IMR-90 (cell line): ENCODE measurements around the gene MTMR6. TPM values are rescaled to one million over a fixed set of nuclear protein-coding genes. Genes with fewer than 3 reads are reported as not detected.

Source experiments
- ATAC-seq: fragments of 200-7000 bp; cut with Tn5 transposase; 2 replicates; pipeline ENCODE4 v1.9.1; 2020; ENCODE audit warnings: low read depth, mild to moderate bottlenecking, moderate library complexity
- BruUV-seq: library from RNA; stranded (reverse); fragments of 400-500 nt; replicated peaks from 2 replicates; lab custom pipeline; 2021; lab: Mats Ljungman, UMichigan
- CTCF ChIA-PET: fragments of 300-600 bp; formaldehyde crosslinking; extraction: SDS; loops from one replicate; lab custom pipeline; 2021; ENCODE audit warnings: antibody characterized with exemption; lab: Yijun Ruan, JAX
- POLR2A ChIA-PET: fragments of 300-600 bp; sonication (Branson Sonifier 250); formaldehyde crosslinking; loops from one replicate; lab custom pipeline; 2022; ENCODE audit warnings: antibody characterized with exemption; ENCODE audit not compliant: unreplicated experiment; lab: Charles Lee
- DNase-seq: peaks from one replicate; pipeline ENCODE4 v3.0.0; 2013
- H2AFZ ChIP-seq: replicated peaks from 2 replicates; pipeline ENCODE3; 2013; ENCODE audit warnings: low read length, mild to moderate bottlenecking; ENCODE audit not compliant: poor library complexity
- H2AK5ac ChIP-seq: 2 replicates; pipeline ENCODE4 v1.6.1; 2013; ENCODE audit warnings: low read depth, low read length, inconsistent platforms
- H2AK9ac ChIP-seq: replicated peaks from 2 replicates; pipeline ENCODE3; 2013; ENCODE audit warnings: mild to moderate bottlenecking, low read depth, low read length, moderate library complexity; ENCODE audit not compliant: poor library complexity
- H2BK120ac ChIP-seq: 2 replicates; pipeline ENCODE4 v1.6.1; 2013; ENCODE audit warnings: low read depth, low read length, inconsistent platforms
- H2BK15ac ChIP-seq: 3 replicates; pipeline ENCODE4 v1.6.1; 2013; ENCODE audit warnings: low read depth, low read length, inconsistent platforms
- H2BK20ac ChIP-seq: 2 replicates; pipeline ENCODE4 v1.6.1; 2013; ENCODE audit warnings: low read depth, mild to moderate bottlenecking, inconsistent platforms, low read length, moderate library complexity
- H2BK5ac ChIP-seq: 2 replicates; pipeline ENCODE4 v1.6.1; 2013; ENCODE audit warnings: mild to moderate bottlenecking, low read depth, low read length, inconsistent platforms; ENCODE audit not compliant: poor library complexity, severe bottlenecking
- H3K14ac ChIP-seq: replicated peaks from 2 replicates; pipeline ENCODE4 v1.6.1; 2013; ENCODE audit warnings: low read depth, low read length, inconsistent platforms
- H3K18ac ChIP-seq: 2 replicates; pipeline ENCODE4 v1.6.1; 2013; ENCODE audit warnings: low read depth, low read length, control low read depth
- H3K23ac ChIP-seq: 2 replicates; pipeline ENCODE4 v1.6.1; 2013; ENCODE audit warnings: low read depth, low read length, inconsistent platforms
- H3K27ac ChIP-seq: 2 replicates; pipeline ENCODE4 v1.5.1; 2013; ENCODE audit warnings: mild to moderate bottlenecking, control low read depth, low read length; ENCODE audit not compliant: insufficient read depth
- H3K27me3 ChIP-seq: 2 replicates; pipeline ENCODE4 v1.6.1; 2013; ENCODE audit warnings: low read length; ENCODE audit not compliant: control insufficient read depth, insufficient read depth
- H3K36me3 ChIP-seq: 2 replicates; pipeline ENCODE4 v1.6.1; 2013; ENCODE audit warnings: low read length, mixed read lengths; ENCODE audit not compliant: control insufficient read depth, insufficient read depth
- H3K4ac ChIP-seq: 2 replicates; pipeline ENCODE4 v1.6.1; 2013; ENCODE audit warnings: low read depth, low read length, inconsistent platforms
- H3K4me1 ChIP-seq: 2 replicates; pipeline ENCODE4 v1.6.1; 2013; ENCODE audit warnings: low read length, mixed read lengths; ENCODE audit not compliant: control insufficient read depth, insufficient read depth
- H3K4me2 ChIP-seq: 2 replicates; pipeline ENCODE4 v1.6.1; 2013; ENCODE audit warnings: low read depth, mild to moderate bottlenecking, control low read depth, low read length, moderate library complexity
- H3K4me3 ChIP-seq: 2 replicates; pipeline ENCODE4 v1.5.1; 2013; ENCODE audit warnings: low read depth, mild to moderate bottlenecking, control low read depth, low read length, moderate library complexity; ENCODE audit not compliant: insufficient read depth
- H3K56ac ChIP-seq: 2 replicates; pipeline ENCODE4 v1.6.1; 2013; ENCODE audit warnings: low read length, inconsistent platforms; ENCODE audit not compliant: insufficient read depth; ENCODE audit errors: extremely low read depth
- H3K79me1 ChIP-seq, 2 experiments: 2 replicates each; pipeline ENCODE4 v1.6.1; 2013; ENCODE audit warnings: low read length in 2 of 2, inconsistent platforms in 1 of 2, low read depth in 1 of 2
- H3K9ac ChIP-seq: 2 replicates; pipeline ENCODE4 v1.6.1; 2013; ENCODE audit warnings: low read depth, low read length, control low read depth
- H3K9me1 ChIP-seq: 2 replicates; pipeline ENCODE4 v1.6.1; 2013; ENCODE audit warnings: low read length, inconsistent platforms; ENCODE audit not compliant: insufficient read depth
- H3K9me3 ChIP-seq: 2 replicates; pipeline ENCODE4 v1.6.1; 2013; ENCODE audit warnings: low read length; ENCODE audit not compliant: control insufficient read depth, insufficient read depth
- H4K20me1 ChIP-seq: 2 replicates; pipeline ENCODE4 v1.6.1; 2013; ENCODE audit warnings: low read length, inconsistent platforms; ENCODE audit not compliant: insufficient read depth
- H4K5ac ChIP-seq: 2 replicates; pipeline ENCODE4 v1.6.1; 2013; ENCODE audit warnings: mild to moderate bottlenecking, low read depth, low read length, control low read depth
- H4K8ac ChIP-seq, 2 experiments: 2 replicates each; pipeline ENCODE4 v1.6.1; 2013; ENCODE audit warnings: low read depth in 2 of 2, low read length in 2 of 2, control low read depth in 1 of 2, inconsistent platforms in 1 of 2
- H4K91ac ChIP-seq: 2 replicates; pipeline ENCODE4 v1.6.1; 2013; ENCODE audit warnings: low read depth, low read length, inconsistent platforms; ENCODE audit not compliant: insufficient read depth
- BHLHE40 ChIP-seq: fragments of 150-350 bp; IDR thresholded peaks from 2 replicates; pipeline ENCODE4 v1.6.1; 2016; ENCODE audit warnings: mild to moderate bottlenecking, low read depth, low read length
- CEBPB ChIP-seq: IDR thresholded peaks from 2 replicates; pipeline ENCODE4 v1.6.1; 2012; ENCODE audit warnings: low read depth, low read length, improper control_type of control experiment
- CHD1 ChIP-seq: IDR thresholded peaks from 2 replicates; pipeline ENCODE4 v1.6.1; 2012; ENCODE audit warnings: low read depth, low read length, improper control_type of control experiment
- CTCF ChIP-seq: conservative IDR thresholded peaks from 2 replicates; pipeline ENCODE4 v1.5.1; 2012; ENCODE audit warnings: mild to moderate bottlenecking, low read depth, low read length, improper control_type of control experiment
- FOS ChIP-seq: fragments of 150-350 bp; IDR thresholded peaks from 2 replicates; pipeline ENCODE4 v1.6.1; 2016; ENCODE audit warnings: low read depth, low read length
- MAFK ChIP-seq: IDR thresholded peaks from 2 replicates; pipeline ENCODE4 v1.6.1; 2012; ENCODE audit warnings: low read depth, low read length, improper control_type of control experiment
- MAZ ChIP-seq: IDR thresholded peaks from 2 replicates; pipeline ENCODE4 v1.6.1; 2012; ENCODE audit warnings: low read depth, mild to moderate bottlenecking, low read length, improper control_type of control experiment, moderate library complexity, borderline replicate concordance
- MXI1 ChIP-seq: IDR thresholded peaks from 2 replicates; pipeline ENCODE4 v1.6.1; 2012; ENCODE audit warnings: low read depth, mild to moderate bottlenecking, low read length, moderate library complexity, borderline replicate concordance
- NFE2L2 ChIP-seq: fragments of 150-350 bp; IDR thresholded peaks from 2 replicates; pipeline ENCODE4 v1.6.1; 2016; ENCODE audit warnings: low read depth, mild to moderate bottlenecking, low read length
- POLR2A ChIP-seq: IDR thresholded peaks from 2 replicates; pipeline ENCODE4 v1.6.1; 2012; ENCODE audit warnings: mild to moderate bottlenecking, low read depth, low read length
- RAD21 ChIP-seq: IDR thresholded peaks from 2 replicates; pipeline ENCODE4 v1.6.1; 2012; ENCODE audit warnings: low read length, improper control_type of control experiment
- RCOR1 ChIP-seq: IDR thresholded peaks from 2 replicates; pipeline ENCODE4 v1.6.1; 2012; ENCODE audit warnings: mild to moderate bottlenecking, low read length, improper control_type of control experiment; ENCODE audit not compliant: insufficient replicate concordance
- RFX5 ChIP-seq: IDR thresholded peaks from 2 replicates; pipeline ENCODE4 v1.8.0; 2012; ENCODE audit warnings: low read depth, mild to moderate bottlenecking, low read length, moderate library complexity
- SMC3 ChIP-seq: fragments of 150-350 bp; IDR thresholded peaks from 2 replicates; pipeline ENCODE4 v1.6.1; 2016; ENCODE audit warnings: low read depth, mild to moderate bottlenecking, antibody characterized with exemption, low read length, moderate library complexity
- USF2 ChIP-seq: fragments of 150-350 bp; IDR thresholded peaks from 2 replicates; pipeline ENCODE4 v1.6.1; 2017; ENCODE audit warnings: mild to moderate bottlenecking, antibody characterized with exemption, low read length, low read depth
- WGBS, 2 experiments: methylation state at CpG; one replicate each; pipeline versions ENCODE4 v1.1.5 to v1.1.7; 2013; ENCODE audit warnings: missing lambda C conversion rate in 2 of 2; ENCODE audit not compliant: insufficient read length in 1 of 2; ENCODE audit errors: extremely low coverage in 2 of 2; 5-methylcytosine and 5-hydroxymethylcytosine counted together
- dilution Hi-C: fragments of 300-500 bp; cut with HindIII; formaldehyde crosslinking; loops from one replicate; pipeline ENCODE4 v1.14.3; 2018; ENCODE audit warnings: low sequenced_read_pairs; ENCODE audit not compliant: unreplicated experiment
- in situ Hi-C: fragments of 300-500 bp; cut with MboI; formaldehyde crosslinking; loops from 3 replicates; pipeline ENCODE4 v1.14.3; 2019; ENCODE audit warnings: low sequenced_read_pairs, inconsistent platforms, mixed read lengths
- intact Hi-C: fragments of 100-400 bp; cut with micrococcal nuclease; formaldehyde crosslinking; loops from 2 replicates; pipeline ENCODE4 v1.10.0; 2022
- polyA plus RNA-seq, 3 experiments: library from polyadenylated mRNA; depleted of rRNA; stranded (reverse); fragments of >200 nt; gene quantifications; 2 replicates each; pipeline ENCODE4 v1.2.3, GENCODE V29; 2012; ENCODE audit warnings: low replicate concordance in 1 of 3
- total RNA-seq: library from RNA; depleted of rRNA; stranded (reverse); fragments of >200 nt; gene quantifications from 2 replicates; pipeline ENCODE4 v1.2.3, GENCODE V29; 2012

The MTMR6 gene
- total and polyA plus RNA-seq, 2 of the 4 experiments (the other 2 are of a cell fraction), result 9.4 to 21.7 TPM

GRCh38 chr13:25319771-25320170, 32.5 kb upstream of the MTMR6 start:
- Histone ChIP-seq H3K4me3 (no peak overlapping the region), H3K4me2 (no peak overlapping the region; the same call in 1 of the 2 replicates), H3K27ac (peak overlapping the region; percentile 49; the same call in 1 of the 2 replicates), H3K23ac (no peak overlapping the region), H2AFZ (no peak overlapping the region), H3K4ac (no peak overlapping the region), H2BK20ac (no peak overlapping the region), H2AK9ac (no peak overlapping the region), H3K9me1 (no peaks in the 10 kb centered on the region), H4K91ac (no peak overlapping the region), H4K8ac (no peak overlapping the region), H3K27me3 (no peaks in the 10 kb centered on the region), H3K9ac (no peak overlapping the region), H2AK5ac (no peak overlapping the region), H3K56ac (no peak overlapping the region), H3K14ac (no peak overlapping the region), H4K5ac (no peak overlapping the region), H4K20me1 (no peaks in the 10 kb centered on the region; the same call in 1 of the 2 replicates), H3K36me3 (peaks cover 20% of the 10 kb centered on the region), H2BK120ac (no peak overlapping the region), H2BK15ac (no peak overlapping the region), H3K9me3 (no peaks in the 10 kb centered on the region), H3K18ac (no peak overlapping the region), H3K4me1 (peaks cover 9% of the 10 kb centered on the region), H3K79me1 (peaks cover 12 to 22% of the 10 kb centered on the region in 2 experiments; a peak in 3 of 4 replicates), H2BK5ac (peak overlapping the region; percentile 84)
- intact Hi-C loops (no loop called here), in situ Hi-C loops (no loop called here), dilution Hi-C loops (no loop called here)
- no peak for ATAC-seq
- CTCF ChIA-PET, result interaction anchor here (1.1 kb wide), 1 partner anchor 16 kb away, joined by 3 read pairs; no protein-coding TSS in a partner anchor
- WGBS, 2 experiments, result no CpG with 5 or more reads among the region's 1 CpG
- no TSS peak for BruUV-seq
- POLR2A ChIA-PET, result no interaction called here
- peak; percentile 17 for DNase-seq
- TF ChIP-seq CHD1 (no peak), POLR2A (no peak), RFX5 (no peak), MAFK (no peak), MXI1 (no peak), USF2 (no peak), SMC3 (no peak), RCOR1 (no peak), CTCF (no peak), BHLHE40 (no peak), RAD21 (no peak), MAZ (no peak), CEBPB (no peak), NFE2L2 (no peak), FOS (no peak)
